Measurements from ENCODE around the gene SNAP91.
"Not testable (repeated sequence)": the region's sequence is repeated elsewhere in the genome, so short reads cannot be mapped to it uniquely, and the experiment has no call there.

The SNAP91 gene

GRCh38 chr6:83589076-83589475 lies 119.8 kb downstream of the SNAP91 start:
- H3K4me1 ChIP-seq (ENCODE audit: low read length) = 0 out of 2 replicates have a peak, but pooled peaks cover 4% of the 10 kb centered on the region
- H3K27me3 ChIP-seq (replicated peaks; ENCODE audit: insufficient read depth, low read length) = no peaks in the 10 kb centered on the region
- H2AFZ ChIP-seq (ENCODE audit: low read length) = no peak overlapping the region
- DNase-seq = no peak
- H3K27ac ChIP-seq (ENCODE audit: low read length) = no peak overlapping the region
- no peak overlapping the region for H3K4me2 ChIP-seq (ENCODE audit: low read depth, low read length)
- H3K79me2 ChIP-seq (ENCODE audit: low read length) = no peaks in the 10 kb centered on the region
- TF ChIP-seq EZH2 (optimal IDR thresholded peaks at IDR 0.05; ENCODE audit: low read depth, low read length) (no peak), EZH2phosphoT487 (IDR thresholded peaks at IDR 0.05; ENCODE audit: low read length) (no peak), CTCF (IDR thresholded peaks at IDR 0.05; ENCODE audit: low read length) (no peak)
- no peaks in the 10 kb centered on the region for H3K36me3 ChIP-seq (replicated peaks; ENCODE audit: insufficient read depth, low read length)
- no peaks in the 10 kb centered on the region for H3F3A ChIP-seq (ENCODE audit: insufficient read depth, low read length)
- H4K20me1 ChIP-seq (ENCODE audit: insufficient read depth, low read length) = no peaks in the 10 kb centered on the region
- H3K9ac ChIP-seq (ENCODE audit: low read length) = no peak overlapping the region
- no peaks in the 10 kb centered on the region for H3K9me3 ChIP-seq (replicated peaks; ENCODE audit: insufficient read depth, low read length)
- no peak overlapping the region for H3K4me3 ChIP-seq (ENCODE audit: low read length)
- H3K9me2 ChIP-seq (replicated peaks; ENCODE audit: insufficient read depth, low read length) = no peaks in the 10 kb centered on the region

DNA sequence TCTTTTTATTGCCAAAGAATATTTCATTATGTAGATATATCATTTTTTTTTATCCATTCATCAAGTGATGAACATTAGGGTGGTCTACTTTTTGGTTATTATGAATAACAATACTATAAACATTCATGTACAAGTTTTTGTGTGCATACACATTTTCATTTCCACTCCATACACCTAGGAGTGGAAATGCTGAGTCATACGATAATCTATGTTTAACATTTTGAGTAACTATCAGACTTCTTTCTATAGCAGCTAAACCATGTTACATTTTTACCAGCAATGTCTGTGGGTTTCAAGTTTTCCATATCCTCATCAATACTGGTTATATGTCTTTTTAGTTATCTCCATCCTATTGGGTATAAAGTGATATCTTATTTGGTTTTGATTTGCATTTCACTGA lies 130.8 kb downstream of the SNAP91 start:
- TF ChIP-seq CTCF (IDR thresholded peaks at IDR 0.05; ENCODE audit: low read length) (no peak), EZH2 (optimal IDR thresholded peaks at IDR 0.05; ENCODE audit: low read depth, low read length) (no peak), EZH2phosphoT487 (IDR thresholded peaks at IDR 0.05; ENCODE audit: low read length) (no peak)
- Histone ChIP-seq H3K9me3 (replicated peaks; ENCODE audit: insufficient read depth, low read length) (no peaks in the 10 kb centered on the region), H3K36me3 (replicated peaks; ENCODE audit: insufficient read depth, low read length) (no peaks in the 10 kb centered on the region), H3K27me3 (replicated peaks; ENCODE audit: insufficient read depth, low read length) (no peaks in the 10 kb centered on the region), H3K4me1 (ENCODE audit: low read length) (no peaks in the 10 kb centered on the region), H3K27ac (ENCODE audit: low read length) (no peak overlapping the region), H3K4me3 (ENCODE audit: low read length) (no peak overlapping the region), H3K79me2 (ENCODE audit: low read length) (no peaks in the 10 kb centered on the region), H3K4me2 (ENCODE audit: low read depth, low read length) (no peak overlapping the region), H4K20me1 (ENCODE audit: insufficient read depth, low read length) (no peaks in the 10 kb centered on the region), H3K9ac (ENCODE audit: low read length) (no peak overlapping the region), H2AFZ (ENCODE audit: low read length) (no peak overlapping the region), H3K9me2 (replicated peaks; ENCODE audit: insufficient read depth, low read length) (no peaks in the 10 kb centered on the region), H3F3A (ENCODE audit: insufficient read depth, low read length) (no peaks in the 10 kb centered on the region)
- no peak for DNase-seq

- Histone ChIP-seq H3K27me3 (replicated peaks; ENCODE audit: insufficient read depth, low read length) (no peaks in the 10 kb centered on the region), H3K4me2 (ENCODE audit: low read depth, low read length) (no peak overlapping the region), H3K9me2 (replicated peaks; ENCODE audit: insufficient read depth, low read length) (no peaks in the 10 kb centered on the region), H3K79me2 (ENCODE audit: low read length) (no peaks in the 10 kb centered on the region), H3K9me3 (replicated peaks; ENCODE audit: insufficient read depth, low read length) (no peaks in the 10 kb centered on the region), H3K9ac (ENCODE audit: low read length) (no peak overlapping the region), H4K20me1 (ENCODE audit: insufficient read depth, low read length) (no peaks in the 10 kb centered on the region), H3K4me3 (ENCODE audit: low read length) (no peak overlapping the region), H3F3A (ENCODE audit: insufficient read depth, low read length) (no peaks in the 10 kb centered on the region), H2AFZ (ENCODE audit: low read length) (no peak overlapping the region), H3K27ac (ENCODE audit: low read length) (no peak overlapping the region), H3K36me3 (replicated peaks; ENCODE audit: insufficient read depth, low read length) (no peaks in the 10 kb centered on the region), H3K4me1 (ENCODE audit: low read length) (no peaks in the 10 kb centered on the region)
- DNase-seq = no peak
- TF ChIP-seq CTCF (IDR thresholded peaks at IDR 0.05; ENCODE audit: low read length) = no peak
- no peak for TF ChIP-seq EZH2phosphoT487 (IDR thresholded peaks at IDR 0.05; ENCODE audit: low read length)
- TF ChIP-seq EZH2 (optimal IDR thresholded peaks at IDR 0.05; ENCODE audit: low read depth, low read length) = no peak
Measured at GRCh38 chr6:83574783-83575182, 134.1 kb downstream of the SNAP91 start.

DNA sequence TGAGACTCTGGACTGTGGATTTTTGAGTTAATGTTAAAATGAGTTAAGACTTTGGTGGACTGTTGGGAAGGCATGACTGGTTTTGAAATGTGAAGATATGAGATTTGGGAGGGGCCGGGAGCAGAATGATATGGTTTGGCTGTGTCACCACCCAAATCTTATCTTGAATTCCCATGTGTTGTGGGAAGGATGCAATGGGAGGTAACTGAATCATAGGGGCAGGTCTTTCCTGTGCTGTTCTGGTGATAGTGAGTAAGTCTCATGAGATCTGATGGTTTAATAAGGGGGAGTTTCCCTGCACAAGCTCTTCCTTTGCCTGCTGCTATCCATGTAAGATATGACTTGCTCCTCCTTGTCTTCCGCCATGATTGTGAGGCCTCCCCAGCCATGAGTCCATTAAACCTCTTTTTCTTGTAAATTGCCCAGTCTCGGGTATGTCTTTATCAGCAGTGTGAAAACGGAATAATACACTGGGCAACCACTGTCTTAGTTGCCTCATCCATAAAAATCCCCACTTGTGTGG lies 137.2 kb downstream of the SNAP91 start:
- not testable (repeated sequence) for H3K4me2 ChIP-seq (ENCODE audit: low read depth, low read length); H2AFZ ChIP-seq (ENCODE audit: low read length); H3K36me3 ChIP-seq (replicated peaks; ENCODE audit: insufficient read depth, low read length); DNase-seq; H3K79me2 ChIP-seq (ENCODE audit: low read length); H3K9ac ChIP-seq (ENCODE audit: low read length); H3K4me3 ChIP-seq (ENCODE audit: low read length); H3F3A ChIP-seq (ENCODE audit: insufficient read depth, low read length); H3K9me3 ChIP-seq (replicated peaks; ENCODE audit: insufficient read depth, low read length); H3K27ac ChIP-seq (ENCODE audit: low read length); H3K4me1 ChIP-seq (ENCODE audit: low read length); H4K20me1 ChIP-seq (ENCODE audit: insufficient read depth, low read length); H3K9me2 ChIP-seq (replicated peaks; ENCODE audit: insufficient read depth, low read length); H3K27me3 ChIP-seq (replicated peaks; ENCODE audit: insufficient read depth, low read length)

Data from MM.1S (cell line).